Endothelial cell of umbilical vein (primary cell): ENCODE measurements around the gene PRKG1.

Experiments used
- EZH2 ChIP-seq: IDR thresholded peaks from 2 replicates; pipeline ENCODE4 v1.6.1; 2012; ENCODE audit warnings: borderline replicate concordance, low read depth, mild to moderate bottlenecking, moderate library complexity, low read length, inconsistent platforms; ENCODE audit not compliant: severe bottlenecking
- FOS ChIP-seq: IDR thresholded peaks from 2 replicates; pipeline ENCODE4 v1.6.1; 2011; ENCODE audit warnings: mild to moderate bottlenecking, low read length, moderate library complexity, borderline replicate concordance; ENCODE audit not compliant: insufficient read depth
- JUN ChIP-seq: IDR thresholded peaks from 2 replicates; pipeline ENCODE4 v1.6.1; 2011; ENCODE audit warnings: borderline replicate concordance, low read depth; ENCODE audit not compliant: insufficient read length, insufficient read depth
- POLR2A ChIP-seq: IDR thresholded peaks from 2 replicates; pipeline ENCODE4 v1.6.1; 2012; ENCODE audit warnings: low read depth, mild to moderate bottlenecking, control low read depth, low read length
- POLR2AphosphoS5 ChIP-seq: IDR thresholded peaks from 2 replicates; pipeline ENCODE4 v1.6.1; 2012; ENCODE audit warnings: low read depth, mild to moderate bottlenecking, control low read depth, low read length, moderate library complexity; ENCODE audit not compliant: insufficient read depth
- TF ChIP-seq, protein P1 (sequence below), 2 donors: IDR thresholded peaks; 1 replicate in 1 of 2; 2 replicates in 1 of 2; pipeline ENCODE4 v1.5.1; 2011; ENCODE audit warnings: low read length in 2 of 2, mild to moderate bottlenecking in 2 of 2, moderate library complexity in 2 of 2, control low read depth in 1 of 2, inconsistent platforms in 1 of 2, low read depth in 1 of 2; ENCODE audit not compliant: insufficient read depth in 1 of 2; ENCODE audit errors: extremely low read depth in 1 of 2
- TF ChIP-seq, protein P2 (sequence below): IDR thresholded peaks from 2 replicates; pipeline ENCODE4 v1.6.1; 2011; ENCODE audit not compliant: insufficient read depth, insufficient read length

DNA sequence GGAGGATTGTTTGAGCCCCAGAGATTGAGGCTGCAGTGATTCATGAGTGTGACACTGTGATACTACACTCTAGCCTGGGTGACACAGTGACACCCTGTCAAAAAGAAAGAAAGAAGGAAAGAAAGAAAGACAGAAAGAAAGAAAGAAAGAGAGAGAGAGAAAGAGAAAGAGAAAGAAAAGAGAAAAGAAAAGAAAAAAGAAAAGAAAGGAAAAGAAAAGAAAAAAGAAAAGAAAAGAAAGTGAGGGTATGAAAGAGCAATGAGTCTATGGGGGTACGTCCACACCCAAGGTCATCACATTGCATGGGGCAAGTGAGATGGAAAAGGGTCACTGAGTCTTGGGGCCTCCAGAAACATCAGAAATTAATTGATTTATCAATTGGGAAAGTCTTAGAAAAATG, 760.3 kb downstream of the PRKG1 start:
- TF ChIP-seq, protein P1, sequence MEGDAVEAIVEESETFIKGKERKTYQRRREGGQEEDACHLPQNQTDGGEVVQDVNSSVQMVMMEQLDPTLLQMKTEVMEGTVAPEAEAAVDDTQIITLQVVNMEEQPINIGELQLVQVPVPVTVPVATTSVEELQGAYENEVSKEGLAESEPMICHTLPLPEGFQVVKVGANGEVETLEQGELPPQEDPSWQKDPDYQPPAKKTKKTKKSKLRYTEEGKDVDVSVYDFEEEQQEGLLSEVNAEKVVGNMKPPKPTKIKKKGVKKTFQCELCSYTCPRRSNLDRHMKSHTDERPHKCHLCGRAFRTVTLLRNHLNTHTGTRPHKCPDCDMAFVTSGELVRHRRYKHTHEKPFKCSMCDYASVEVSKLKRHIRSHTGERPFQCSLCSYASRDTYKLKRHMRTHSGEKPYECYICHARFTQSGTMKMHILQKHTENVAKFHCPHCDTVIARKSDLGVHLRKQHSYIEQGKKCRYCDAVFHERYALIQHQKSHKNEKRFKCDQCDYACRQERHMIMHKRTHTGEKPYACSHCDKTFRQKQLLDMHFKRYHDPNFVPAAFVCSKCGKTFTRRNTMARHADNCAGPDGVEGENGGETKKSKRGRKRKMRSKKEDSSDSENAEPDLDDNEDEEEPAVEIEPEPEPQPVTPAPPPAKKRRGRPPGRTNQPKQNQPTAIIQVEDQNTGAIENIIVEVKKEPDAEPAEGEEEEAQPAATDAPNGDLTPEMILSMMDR (IDR thresholded peaks at IDR 0.05; ENCODE audit: extremely low read depth in 1 of 2, insufficient read depth in 1 of 2, low read depth in 1 of 2, low read length in 2 of 2): no peak
- TF ChIP-seq POLR2A: no peak
- TF ChIP-seq EZH2: no peak
- no peak for TF ChIP-seq FOS
- TF ChIP-seq, protein P2, sequence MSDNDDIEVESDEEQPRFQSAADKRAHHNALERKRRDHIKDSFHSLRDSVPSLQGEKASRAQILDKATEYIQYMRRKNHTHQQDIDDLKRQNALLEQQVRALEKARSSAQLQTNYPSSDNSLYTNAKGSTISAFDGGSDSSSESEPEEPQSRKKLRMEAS: no peak
- no peak for TF ChIP-seq JUN
- TF ChIP-seq POLR2AphosphoS5: no peak
